Brain microvascular endothelial cell (primary cell): ENCODE data around the gene CARMIL1.

ENCODE experiments used
- DNase-seq: peaks from one replicate; pipeline ENCODE4 v3.0.0-alpha.2; 2020
- H3K27ac ChIP-seq: fragments of 250-450 bp; sonication (Bioruptor Pico); 2 replicates; pipeline ENCODE4 v1.5.1; 2020; ENCODE audit warnings: mild to moderate bottlenecking, moderate library complexity
- H3K27me3 ChIP-seq: fragments of 250-450 bp; sonication (Bioruptor Pico); replicated peaks from 2 replicates; pipeline ENCODE4 v1.5.1; 2020; ENCODE audit warnings: mild to moderate bottlenecking
- H3K36me3 ChIP-seq: fragments of 250-450 bp; sonication (Bioruptor Pico); replicated peaks from 2 replicates; pipeline ENCODE4 v1.5.1; 2020; ENCODE audit warnings: mild to moderate bottlenecking
- H3K4me3 ChIP-seq: 2 replicates; pipeline ENCODE4 v1.5.1; 2011; ENCODE audit warnings: low read depth, mild to moderate bottlenecking, control low read depth, low read length, moderate library complexity
- CTCF ChIP-seq: IDR thresholded peaks from 2 replicates; pipeline ENCODE4 v1.5.1; 2011; ENCODE audit warnings: low read depth, mild to moderate bottlenecking, moderate library complexity, low read length, control low read depth, inconsistent platforms; ENCODE audit errors: missing control alignments
- in situ Hi-C: cut with HindIII; loops from 2 replicates; pipeline ENCODE4 v1.10.0; 2017; ENCODE audit warnings: low sequenced_read_pairs, low pct_ligation_motif_present

CARMIL1 gene

GRCh38 chr6:25637960-25638434 is 358.8 kb downstream of the CARMIL1 start:
- Histone ChIP-seq H3K27ac (no peak overlapping the region), H3K4me3 (no peak overlapping the region), H3K27me3 (no peaks in the 10 kb centered on the region), H3K36me3 (no peaks in the 10 kb centered on the region)
- in situ Hi-C loops = no loop called here
- TF ChIP-seq CTCF = no peak
- DNase-seq = no peak

- in situ Hi-C loops = no loop called here
- Histone ChIP-seq H3K36me3 (no peaks in the 10 kb centered on the region), H3K27ac (no peak overlapping the region), H3K4me3 (no peak overlapping the region), H3K27me3 (no peaks in the 10 kb centered on the region)
- DNase-seq = no peak
- TF ChIP-seq CTCF = no peak
Measured at GRCh38 chr6:25639653-25640052, 360.5 kb downstream of the CARMIL1 start.

GRCh38 chr6:25640446-25640845 is 361.3 kb downstream of the CARMIL1 start:
- no peak for DNase-seq
- H3K27ac ChIP-seq = no peak overlapping the region
- no peak for TF ChIP-seq CTCF
- no peaks in the 10 kb centered on the region for H3K36me3 ChIP-seq
- no peaks in the 10 kb centered on the region for H3K27me3 ChIP-seq
- no peak overlapping the region for H3K4me3 ChIP-seq
- in situ Hi-C loops = no loop called here

GRCh38 chr6:25640891-25641290 is 361.7 kb downstream of the CARMIL1 start:
- DNase-seq = no peak
- in situ Hi-C loops = no loop called here
- H3K36me3 ChIP-seq = no peaks in the 10 kb centered on the region

GRCh38 chr6:25641377-25641776 is 362.2 kb downstream of the CARMIL1 start:
- H3K27ac ChIP-seq = no peak overlapping the region
- H3K4me3 ChIP-seq = no peak overlapping the region
- no peaks in the 10 kb centered on the region for H3K27me3 ChIP-seq
- H3K36me3 ChIP-seq = no peaks in the 10 kb centered on the region
- no peak for TF ChIP-seq CTCF
- DNase-seq = no peak
- in situ Hi-C loops = no loop called here

More at GRCh38 chr6:25640891-25641290, 361.7 kb downstream of the CARMIL1 start:
- no peak for TF ChIP-seq CTCF
- Histone ChIP-seq H3K27ac (no peak overlapping the region), H3K27me3 (no peaks in the 10 kb centered on the region), H3K4me3 (no peak overlapping the region)

- TF ChIP-seq CTCF = no peak
- Histone ChIP-seq H3K27me3 (no peaks in the 10 kb centered on the region), H3K27ac (no peak overlapping the region), H3K4me3 (no peak overlapping the region), H3K36me3 (no peaks in the 10 kb centered on the region)
- DNase-seq = no peak
- in situ Hi-C loops = no loop called here
Measured at GRCh38 chr6:25641940-25642666, 362.9 kb downstream of the CARMIL1 start.
